Posterior cingulate gyrus (tissue), 11 donors: ENCODE data around the gene DSG1.
A peak's percentile ranks its signal among the peaks of the same experiment; 100 is the strongest.
"Not testable (repeated sequence)": the region's sequence is repeated elsewhere in the genome, so short reads cannot be mapped to it uniquely, and the experiment has no call there.

ENCODE experiments used
- DNase-seq, 10 donors: peaks; one replicate each; pipeline versions ENCODE4 v3.0.0 to v3.0.0-alpha.2; 2020 to 2021; ENCODE audit warnings: mixed read lengths in 3 of 10
- intact Hi-C: fragments of 100-400 bp; cut with DNase I; formaldehyde crosslinking; loops from one replicate; pipeline ENCODE4 v1.15.1; 2023

DSG1 gene

DNA sequence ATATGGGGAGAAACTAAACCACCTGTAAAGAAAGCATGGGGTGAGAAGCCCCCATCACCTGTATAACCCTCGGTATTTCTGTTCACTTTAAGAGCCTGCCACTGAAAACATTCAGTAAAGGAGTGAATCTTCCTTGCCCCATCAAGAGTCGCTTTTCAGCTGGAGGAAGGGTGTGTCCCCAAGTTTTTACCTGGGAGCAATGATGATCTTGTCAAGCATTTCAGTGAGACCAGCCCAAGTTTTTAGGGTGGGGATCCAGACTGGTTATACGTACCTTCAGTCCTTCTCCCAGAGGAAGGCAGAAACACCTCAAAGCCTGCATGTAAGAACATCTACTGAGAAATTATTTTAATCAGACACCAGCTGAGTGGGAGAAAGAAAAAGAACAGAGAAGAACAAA is at the start of gene DSG1:
Gene DSG1 (plus strand): TSS at position 301 of the 400 bp plus-strand sequence. CDS start 141 bp downstream, outside the sequence.
- intact Hi-C loops: loop anchor here (10.0 kb wide), 1 partner anchor 57 kb away; the partner anchor contains the start of gene DSG4
- DNase-seq: no peak

DNA sequence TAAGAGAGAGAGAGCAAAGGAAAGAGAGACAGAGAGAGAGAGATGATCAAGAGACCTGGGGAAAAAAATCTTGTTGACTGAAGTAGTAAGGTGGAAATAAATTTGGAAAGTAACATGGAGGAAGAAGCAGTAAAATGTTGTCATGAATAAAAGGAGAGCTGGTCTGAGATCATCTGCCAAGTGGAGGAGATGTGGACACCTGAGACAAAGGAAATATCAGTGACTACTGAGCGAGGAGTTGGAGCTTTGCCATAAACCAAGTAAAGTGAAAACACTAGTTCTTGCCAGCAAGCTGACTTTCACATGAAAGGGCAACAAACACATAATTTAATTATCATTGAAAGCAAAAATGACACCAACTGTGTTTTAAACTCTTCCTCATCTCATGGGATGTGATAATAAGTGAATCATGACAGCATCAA is 49.0 kb upstream of the DSG1 start:
- DNase-seq: no peak
- intact Hi-C loops: no loop called here

GRCh38 chr18:31269566-31269965 is 48.4 kb upstream of the DSG1 start:
- intact Hi-C loops: no loop called here
- DNase-seq: no peak

DNA sequence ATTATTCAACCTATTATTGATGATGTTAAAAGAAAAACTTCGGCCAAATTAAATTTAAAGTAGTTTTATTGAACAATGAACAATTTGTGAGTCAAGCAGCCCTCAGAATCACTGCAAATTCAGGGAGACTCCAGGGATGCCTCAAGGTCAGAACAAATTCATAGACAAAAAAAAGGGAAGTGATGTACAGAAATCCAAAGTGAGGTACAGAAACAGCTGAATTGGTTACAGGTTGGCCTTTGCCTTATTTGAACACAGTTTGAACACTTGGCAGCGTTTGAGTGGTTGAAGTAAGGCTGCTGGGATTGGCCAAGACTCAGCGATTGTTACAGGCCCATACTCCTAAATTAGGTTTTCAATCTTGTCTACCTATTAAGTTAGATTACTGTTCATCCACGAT is 47.4 kb upstream of the DSG1 start:
- intact Hi-C loops: no loop called here
- DNase-seq: no peak

DNA sequence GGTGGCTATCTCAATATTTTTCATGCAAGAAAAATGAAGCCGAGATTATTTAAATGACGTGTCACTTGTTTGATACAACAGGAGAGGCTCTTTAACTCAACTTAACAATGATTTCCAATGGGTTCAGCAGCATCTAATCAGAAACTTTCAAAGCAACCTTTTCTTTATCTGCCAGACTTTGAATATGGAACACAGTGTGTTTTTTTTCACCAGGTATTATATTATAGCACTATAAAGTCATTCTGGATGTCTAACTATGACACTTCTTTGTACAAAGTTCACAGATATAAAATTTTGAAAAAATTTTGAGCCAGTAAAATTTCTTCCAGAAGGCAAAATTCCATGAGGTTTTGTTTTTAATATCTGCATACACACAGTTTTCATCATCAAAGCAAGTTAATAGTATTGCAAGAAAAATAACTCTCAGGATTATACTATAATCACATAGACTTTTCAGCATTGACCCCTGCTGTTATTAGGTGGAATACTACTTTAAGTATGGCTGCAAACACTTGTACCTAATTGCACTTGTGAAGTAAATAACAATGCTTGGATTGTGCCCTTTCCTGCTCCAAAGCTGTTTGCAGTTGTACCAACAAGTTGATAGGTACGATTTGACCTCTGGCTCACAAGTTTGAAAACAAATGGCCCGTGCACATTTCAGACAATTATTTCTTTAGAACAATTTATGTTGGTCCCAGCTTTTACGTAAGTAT is 44.0 kb upstream of the DSG1 start:
- intact Hi-C loops: no loop called here
- no peak for DNase-seq

DNA sequence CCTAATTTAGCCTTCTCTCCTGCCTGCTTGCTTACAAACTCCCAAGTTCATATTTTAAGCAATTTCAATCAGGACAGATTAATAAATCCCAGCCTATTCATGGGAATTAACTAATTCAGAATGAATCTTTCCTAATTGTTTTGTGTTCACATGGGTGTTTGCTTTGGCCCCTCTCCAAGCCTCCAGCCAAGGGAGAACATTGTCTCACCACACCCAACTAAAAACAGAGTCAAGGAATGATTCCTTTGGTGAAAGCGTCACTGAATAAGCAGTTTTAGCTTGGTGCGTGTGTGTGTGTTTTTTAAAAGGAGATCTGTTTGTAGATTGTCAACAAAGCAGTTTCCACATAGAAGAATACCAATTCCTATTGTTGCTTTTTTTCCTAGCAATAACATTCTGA is 43.0 kb upstream of the DSG1 start:
- DNase-seq: no peak
- intact Hi-C loops: no loop called here

DNA sequence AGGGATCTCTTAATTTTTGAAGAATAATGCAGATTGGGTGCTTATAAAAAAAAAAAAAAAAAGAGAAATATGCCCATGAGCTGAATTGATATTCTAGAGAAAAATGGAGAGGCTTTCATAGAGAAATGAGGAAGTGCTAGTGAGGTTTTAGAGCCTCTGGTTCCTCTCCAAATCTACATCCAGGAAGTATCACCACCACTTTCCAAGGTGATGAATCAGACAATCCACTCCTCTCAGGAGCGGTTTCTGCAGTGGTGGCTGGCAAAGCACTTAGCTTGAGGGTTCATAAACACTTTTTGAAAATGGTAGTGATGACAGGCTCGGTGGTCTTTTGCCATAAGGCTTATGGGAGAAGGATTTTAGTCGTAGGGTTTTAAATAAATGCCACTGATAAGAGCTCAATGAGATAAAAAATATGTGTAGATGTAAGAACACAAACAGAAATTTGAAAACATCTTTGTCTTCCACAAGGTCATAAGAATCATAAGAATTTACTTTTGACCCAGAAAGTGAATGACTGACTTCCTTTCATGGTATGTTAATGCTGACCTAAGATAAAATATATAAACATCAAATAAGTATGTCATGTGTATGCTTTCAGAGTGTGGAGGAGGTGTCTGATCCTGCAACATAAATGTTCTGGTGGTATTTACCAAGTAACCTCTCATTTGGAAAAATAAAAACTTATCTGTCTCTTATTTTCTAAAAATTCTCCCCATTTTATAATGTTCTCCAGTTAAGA is 42.1 kb upstream of the DSG1 start:
- intact Hi-C loops: no loop called here

DNA sequence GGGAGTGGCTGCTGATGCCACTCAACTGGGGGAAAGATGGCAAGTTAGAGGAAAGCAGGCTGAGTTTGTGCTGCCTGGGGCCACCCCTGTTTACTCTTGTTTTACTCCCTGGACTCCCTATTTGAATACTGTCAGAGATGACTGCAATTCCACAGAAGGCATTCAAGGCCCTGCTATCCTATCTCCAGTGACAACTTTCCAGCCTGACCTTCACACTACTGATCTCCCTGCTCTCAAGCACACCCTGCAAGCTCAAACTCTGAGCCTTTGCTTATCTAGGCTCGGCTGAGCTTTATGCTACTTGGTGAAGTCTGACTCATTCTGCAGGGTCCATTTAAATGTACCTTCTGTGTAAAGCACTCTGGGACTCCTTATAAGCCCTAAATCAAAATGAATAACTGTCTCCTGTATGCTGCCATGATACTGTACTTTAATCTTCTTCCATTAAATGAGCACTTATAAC is 39.3 kb upstream of the DSG1 start:
- intact Hi-C loops: no loop called here
- DNase-seq: no peak

More for the DNA sequence above, 42.1 kb upstream of the DSG1 start:
- no peak for DNase-seq

DNA sequence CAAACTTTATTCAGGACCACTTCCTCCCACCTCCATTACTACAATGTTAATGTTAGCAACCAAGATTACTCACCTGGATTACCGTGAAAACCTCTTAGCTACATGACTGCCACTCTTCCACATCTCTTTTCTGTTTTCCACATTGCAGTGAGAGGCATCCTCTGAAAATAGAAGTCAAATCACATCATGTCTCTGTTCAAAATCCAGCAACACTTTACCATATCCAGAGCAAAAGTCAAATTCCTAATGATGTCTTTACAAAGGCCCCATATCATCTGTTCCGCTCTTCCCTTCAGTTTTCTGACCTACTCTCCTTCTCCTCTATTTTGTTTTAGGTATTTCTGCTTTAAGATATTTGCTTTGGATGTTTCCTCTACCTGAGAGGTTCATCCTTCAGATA is 37.5 kb upstream of the DSG1 start:
- intact Hi-C loops: no loop called here
- DNase-seq: no peak

GRCh38 chr18:31281437-31281836 is 36.5 kb upstream of the DSG1 start:
- intact Hi-C loops: no loop called here
- no peak for DNase-seq

DNA sequence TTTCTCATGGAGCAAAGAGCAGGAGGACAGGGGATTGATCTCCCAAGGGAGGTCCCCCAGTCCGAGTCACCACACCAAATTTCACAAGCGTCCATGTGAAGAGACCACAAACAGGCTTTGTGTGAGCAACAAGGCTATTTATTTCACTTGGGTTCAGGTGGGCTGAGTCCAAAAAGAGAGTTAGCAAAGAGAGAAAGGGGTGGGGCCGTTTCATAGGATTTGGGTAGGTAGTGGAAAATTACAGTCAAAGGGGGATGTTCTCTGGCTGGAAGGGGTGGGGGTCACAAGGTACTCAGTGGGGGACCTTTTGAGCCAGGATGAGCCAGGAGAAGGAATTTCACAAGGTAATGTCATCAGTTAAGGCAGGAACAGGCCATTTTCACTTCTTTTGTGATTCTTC is 28.5 kb upstream of the DSG1 start:
- intact Hi-C loops, DNase-seq: not testable (repeated sequence)

DNA sequence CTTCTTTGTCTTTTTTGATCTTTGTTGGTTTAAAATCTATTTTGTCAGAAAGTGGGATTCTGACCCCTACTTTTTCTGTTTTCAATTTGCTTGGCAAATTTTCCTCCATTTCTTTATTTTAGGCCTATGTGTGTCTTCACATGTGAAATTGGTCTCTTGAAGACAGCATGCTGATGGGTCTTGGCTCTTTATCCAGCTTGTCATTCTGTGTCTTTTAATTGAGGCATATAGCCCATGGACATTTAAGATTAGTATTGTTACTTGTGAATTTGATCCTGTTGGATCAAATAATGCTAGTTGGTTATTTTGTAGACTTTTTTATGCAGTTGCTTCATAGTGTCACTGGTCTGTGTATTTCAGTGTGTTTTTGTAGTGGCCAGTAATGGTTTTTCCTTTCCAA is 26.3 kb upstream of the DSG1 start:
- intact Hi-C loops: no loop called here
- no peak for DNase-seq

DNA sequence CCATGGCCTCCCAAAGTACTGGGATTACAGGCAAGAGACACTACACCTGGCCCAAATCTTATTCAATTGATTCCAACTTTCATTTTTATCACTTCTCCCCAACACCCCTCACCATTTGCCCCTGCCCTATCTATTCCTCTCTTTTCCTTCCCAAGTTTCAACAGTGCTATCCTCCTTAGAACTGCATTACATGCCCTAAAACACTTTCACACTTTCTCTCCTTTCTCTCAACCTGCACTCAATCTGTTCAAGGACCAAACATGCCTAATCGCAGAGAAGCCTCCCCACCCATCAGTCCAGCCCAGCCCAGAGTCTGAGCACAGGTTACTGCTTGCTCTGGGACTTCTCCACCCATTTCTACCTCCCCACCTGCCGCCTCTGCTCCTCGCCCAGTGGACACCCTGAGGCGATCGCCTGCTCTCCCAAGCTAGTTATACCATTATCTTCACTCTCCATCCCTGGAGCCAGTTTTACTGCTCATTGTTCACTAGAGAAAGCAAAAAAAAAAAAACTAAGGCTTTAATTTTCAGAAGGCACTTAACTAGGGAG is 23.7 kb upstream of the DSG1 start:
- intact Hi-C loops: no loop called here
- peak in 1 of 10 donors; percentile 51 for DNase-seq

DNA sequence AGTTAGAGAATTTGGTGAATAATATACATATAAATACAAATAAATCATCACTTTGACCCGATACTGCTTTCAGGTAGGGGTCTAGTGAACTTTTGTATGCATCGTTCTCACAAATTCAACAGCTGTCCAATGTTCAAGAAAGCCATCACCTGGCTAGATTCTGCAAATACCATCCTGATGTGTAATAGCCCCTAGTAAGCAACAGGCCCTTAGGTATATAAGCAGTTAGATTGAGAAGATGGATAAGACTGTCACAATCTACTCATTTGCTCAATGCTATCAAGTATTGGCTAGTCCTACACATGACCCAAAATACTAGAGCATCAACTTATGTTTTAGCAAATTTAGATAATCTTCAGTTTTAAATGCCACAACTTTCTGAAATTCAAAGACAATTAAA is 20.7 kb upstream of the DSG1 start:
- intact Hi-C loops: no loop called here
- no peak for DNase-seq

DNA sequence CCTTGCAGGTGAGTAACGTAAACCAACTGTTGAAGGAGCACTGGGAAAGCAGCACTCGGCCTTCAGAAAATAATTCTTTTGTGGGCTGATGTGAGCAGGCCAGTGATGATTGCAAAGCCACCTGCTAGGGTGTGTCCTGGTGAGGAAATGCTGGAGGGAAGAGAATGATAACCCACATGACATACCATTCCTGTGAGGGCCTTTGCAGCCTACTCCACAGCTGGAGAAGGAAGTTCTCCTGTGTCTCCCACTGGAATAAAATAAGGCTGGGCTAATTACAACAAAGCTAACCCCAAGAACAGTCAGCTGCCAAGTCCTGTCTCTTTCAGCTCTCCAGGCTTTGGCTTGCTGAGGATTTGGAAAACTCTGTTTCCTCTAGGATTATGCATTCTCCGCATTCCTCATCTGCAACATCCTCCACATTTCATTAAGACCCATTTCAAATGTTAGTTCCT is 16.7 kb upstream of the DSG1 start:
- intact Hi-C loops: no loop called here
- DNase-seq: no peak

- no peak for DNase-seq
- intact Hi-C loops: no loop called here
These were observed 15.0 kb upstream of the DSG1 start for GRCh38 chr18:31302991-31303390.

GRCh38 chr18:31303771-31304170 is 14.2 kb upstream of the DSG1 start:
- intact Hi-C loops: no loop called here
- no peak for DNase-seq

DNA sequence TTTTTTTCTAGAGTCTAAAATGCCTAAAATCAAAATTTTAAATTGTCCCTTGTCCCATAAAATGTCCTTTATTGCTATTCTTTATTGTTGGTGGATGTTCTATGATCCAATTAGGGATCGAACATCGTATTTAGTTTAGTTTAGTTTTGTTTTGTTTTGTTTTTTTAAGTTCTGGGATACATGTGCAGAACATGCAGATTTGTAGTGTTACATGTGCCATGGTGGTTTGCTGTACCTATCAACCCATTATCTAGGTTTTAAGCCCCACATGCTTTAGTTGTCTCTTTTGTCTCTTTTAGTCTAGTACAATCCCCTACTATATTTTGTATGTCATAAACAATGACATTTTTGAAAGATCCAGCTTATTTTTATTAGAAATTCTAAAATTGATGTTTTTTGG is 8.8 kb upstream of the DSG1 start:
- no peak for DNase-seq
- intact Hi-C loops: no loop called here

GRCh38 chr18:31316974-31317373 is 986 bp upstream of the DSG1 start:
- no peak for DNase-seq
- intact Hi-C loops: loop anchor here (10.0 kb wide), 1 partner anchor 58 kb away; the partner anchor contains the start of gene DSG4

GRCh38 chr18:31321719-31322118 is 3.8 kb downstream of the DSG1 start:
- no peak for DNase-seq
- intact Hi-C loops: no loop called here

GRCh38 chr18:31325051-31325450 is 7.1 kb downstream of the DSG1 start:
- intact Hi-C loops: no loop called here
- DNase-seq: no peak
